Hematopoietic multipotent progenitor cell treated with erythropoietin and hydrocortisone succinate and interleukin-3 and kit ligand, for 8 days (in vitro differentiated cells): ENCODE data around the gene DDTL.
A peak's percentile ranks its signal among the peaks of the same experiment; 100 is the strongest.

Experiments
- DNase-seq: peaks from one replicate; pipeline ENCODE4 v3.0.0-alpha.2; 2015

DDTL gene

DNA sequence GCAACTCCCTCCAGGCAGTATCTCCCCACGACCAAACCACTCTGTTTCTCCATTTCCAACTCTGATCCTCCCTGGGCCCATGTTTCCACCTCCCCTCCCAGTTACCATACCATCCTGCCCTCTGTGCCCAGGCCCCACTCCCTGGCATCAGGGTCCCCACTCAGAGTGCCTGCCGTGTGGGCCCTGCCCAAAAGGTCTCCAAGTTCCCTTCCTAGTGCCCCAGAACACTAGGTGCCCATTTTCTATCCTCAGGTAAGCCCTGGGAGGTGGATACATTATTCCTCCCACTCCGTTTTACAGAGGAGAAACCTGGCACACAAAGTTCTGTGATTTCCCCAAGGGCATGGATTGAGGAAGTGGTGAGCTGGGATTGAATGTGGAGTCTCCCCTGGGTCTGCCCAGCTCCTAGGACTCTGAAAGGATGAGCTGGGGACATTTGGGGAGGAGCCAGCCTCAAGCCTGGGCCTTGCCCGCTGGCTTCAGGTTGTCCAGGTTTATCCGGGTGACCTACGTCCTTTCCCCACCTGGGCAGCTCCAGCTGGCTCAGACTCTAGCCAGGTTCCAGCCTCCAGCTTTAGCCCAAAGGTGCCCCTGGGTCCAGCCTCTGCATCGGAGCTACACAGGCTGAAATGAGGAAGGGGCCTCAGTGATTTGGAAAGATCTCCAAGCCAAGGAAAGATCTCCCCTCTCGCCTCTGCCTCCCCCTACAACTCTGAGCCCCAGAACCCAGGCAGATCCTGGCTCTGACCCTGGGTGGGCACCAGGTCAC lies 40.7 kb downstream of the DDTL start:
- DNase-seq, result no peak

DNA sequence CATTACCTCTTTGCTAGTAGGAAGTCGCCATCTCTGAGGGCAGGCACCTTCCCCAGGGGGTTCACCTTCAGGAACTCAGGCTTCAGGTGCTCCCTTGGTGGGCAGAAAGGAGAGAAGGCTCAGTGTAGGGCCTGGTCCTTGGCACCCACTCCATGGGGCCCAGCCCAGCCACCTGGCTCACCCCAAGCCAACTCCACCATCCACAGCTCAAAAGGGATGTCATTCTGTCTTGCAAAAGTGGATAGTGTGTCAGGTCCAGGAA lies 41.3 kb downstream of the DDTL start:
- DNase-seq, result no peak

- no peak for DNase-seq
Observed at GRCh38 chr22:24008381-24009226, 41.9 kb downstream of the DDTL start.

DNA sequence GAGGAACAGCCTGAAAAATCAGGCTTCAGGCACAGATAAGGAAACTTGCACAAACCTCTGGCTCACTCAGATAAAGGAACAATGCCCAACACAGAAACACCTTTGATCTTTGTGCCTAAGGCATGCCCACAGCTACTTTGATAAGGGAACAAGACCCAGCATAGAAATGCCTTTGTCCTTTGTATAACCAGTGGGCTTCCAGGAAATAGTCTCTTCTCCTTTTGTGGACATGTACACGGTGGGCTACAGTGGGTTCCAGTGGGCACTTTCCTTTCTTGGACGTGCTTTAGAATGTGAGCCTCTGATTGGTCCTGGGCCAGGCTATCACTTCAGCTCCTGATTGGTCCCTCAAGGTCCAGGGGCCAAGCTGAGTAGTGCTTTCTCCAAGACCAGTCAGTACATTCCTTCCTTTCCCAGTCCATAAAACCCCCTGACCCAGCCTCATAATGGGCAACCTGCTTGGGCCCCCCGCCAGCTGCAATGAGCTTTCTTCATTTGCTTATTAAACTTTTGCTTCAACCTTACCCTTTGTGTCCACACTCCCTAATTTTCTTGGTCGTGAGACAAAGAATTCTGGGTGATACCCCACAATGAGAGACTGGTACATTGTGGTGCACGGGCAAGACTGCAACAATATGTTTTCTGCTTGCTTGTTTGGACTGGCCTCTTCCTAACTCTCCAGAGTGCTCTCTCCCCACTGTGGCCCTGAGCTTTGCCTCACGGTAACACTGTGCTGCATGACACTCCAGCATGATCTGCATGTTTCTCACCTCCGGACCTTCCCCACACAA lies 42.7 kb downstream of the DDTL start:
- DNase-seq, result peak; percentile 91

GRCh38 chr22:24010018-24010391 lies 43.3 kb downstream of the DDTL start:
- peak; percentile 36 for DNase-seq

DNA sequence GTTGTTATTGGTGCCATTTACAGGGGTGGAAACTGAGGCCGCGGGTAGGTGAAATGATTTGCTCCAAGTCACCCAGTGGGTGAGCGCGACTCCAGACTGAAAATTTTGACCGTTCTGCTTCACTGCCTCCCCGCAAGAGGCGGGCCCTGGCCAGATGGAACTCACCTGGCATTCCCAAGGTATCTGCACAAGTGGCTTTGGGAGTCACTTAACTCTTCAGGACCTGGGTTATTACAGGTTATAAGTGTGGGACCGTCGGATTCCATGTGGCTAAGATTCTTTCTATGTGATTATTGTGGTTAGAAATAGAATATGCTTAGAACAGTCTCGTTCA lies 45.0 kb downstream of the DDTL start:
- no peak for DNase-seq

DNA sequence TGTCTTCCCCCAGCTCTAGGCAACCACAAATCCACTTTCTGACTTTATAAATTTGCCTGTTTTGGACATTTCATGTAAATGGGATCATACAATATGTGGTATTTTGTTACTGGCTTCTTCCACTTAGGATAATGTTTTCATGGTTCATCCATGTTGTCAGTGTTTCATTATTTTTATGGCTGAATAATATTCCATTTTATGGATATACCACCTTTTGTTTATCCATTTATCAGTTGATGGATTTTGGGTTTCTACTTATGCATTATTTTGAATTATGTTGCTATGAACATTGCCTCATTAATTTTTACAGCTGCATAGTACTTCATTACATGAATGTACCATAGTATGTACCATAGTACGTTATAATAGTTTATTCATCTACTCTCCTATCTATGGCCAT lies 49.5 kb downstream of the DDTL start:
- no peak for DNase-seq

- no peak for DNase-seq
Observed at GRCh38 chr22:24021304-24021703, 54.6 kb downstream of the DDTL start.
